Fibroblast of lung (primary cell): Measurements from ENCODE around the gene PRODH2.

Source experiments
- EZH2 ChIP-seq: IDR thresholded peaks from 2 replicates; pipeline ENCODE4 v1.5.1; 2012; ENCODE audit warnings: low read length, control low read depth, mild to moderate bottlenecking; ENCODE audit errors: missing control alignments
- TF ChIP-seq, protein P1 (sequence below), 2 donors: IDR thresholded peaks in 1 of 2; conservative IDR thresholded peaks in 1 of 2; 1 replicate in 1 of 2; 2 replicates in 1 of 2; pipeline ENCODE4 v1.5.1; 2011 to 2012; ENCODE audit warnings: low read length in 2 of 2, control low read depth in 1 of 2, inconsistent platforms in 1 of 2, low read depth in 1 of 2, mild to moderate bottlenecking in 1 of 2

DNA sequence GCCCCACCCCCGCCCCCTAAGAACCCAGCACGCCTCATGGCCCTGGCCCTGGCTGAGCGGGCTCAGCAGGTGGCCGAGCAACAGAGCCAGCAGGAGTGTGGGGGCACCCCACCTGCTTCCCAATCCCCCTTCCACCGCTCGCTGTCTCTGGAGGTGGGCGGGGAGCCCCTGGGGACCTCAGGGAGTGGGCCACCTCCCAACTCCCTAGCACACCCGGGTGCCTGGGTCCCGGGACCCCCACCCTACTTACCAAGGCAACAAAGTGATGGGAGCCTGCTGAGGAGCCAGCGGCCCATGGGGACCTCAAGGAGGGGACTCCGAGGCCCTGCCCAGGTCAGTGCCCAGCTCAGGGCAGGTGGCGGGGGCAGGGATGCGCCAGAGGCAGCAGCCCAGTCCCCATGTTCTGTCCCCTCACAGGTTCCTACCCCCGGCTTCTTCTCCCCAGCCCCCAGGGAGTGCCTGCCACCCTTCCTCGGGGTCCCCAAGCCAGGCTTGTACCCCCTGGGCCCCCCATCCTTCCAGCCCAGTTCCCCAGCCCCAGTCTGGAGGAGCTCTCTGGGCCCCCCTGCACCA is 25.3 kb downstream of the PRODH2 start:
- TF ChIP-seq, protein P1, sequence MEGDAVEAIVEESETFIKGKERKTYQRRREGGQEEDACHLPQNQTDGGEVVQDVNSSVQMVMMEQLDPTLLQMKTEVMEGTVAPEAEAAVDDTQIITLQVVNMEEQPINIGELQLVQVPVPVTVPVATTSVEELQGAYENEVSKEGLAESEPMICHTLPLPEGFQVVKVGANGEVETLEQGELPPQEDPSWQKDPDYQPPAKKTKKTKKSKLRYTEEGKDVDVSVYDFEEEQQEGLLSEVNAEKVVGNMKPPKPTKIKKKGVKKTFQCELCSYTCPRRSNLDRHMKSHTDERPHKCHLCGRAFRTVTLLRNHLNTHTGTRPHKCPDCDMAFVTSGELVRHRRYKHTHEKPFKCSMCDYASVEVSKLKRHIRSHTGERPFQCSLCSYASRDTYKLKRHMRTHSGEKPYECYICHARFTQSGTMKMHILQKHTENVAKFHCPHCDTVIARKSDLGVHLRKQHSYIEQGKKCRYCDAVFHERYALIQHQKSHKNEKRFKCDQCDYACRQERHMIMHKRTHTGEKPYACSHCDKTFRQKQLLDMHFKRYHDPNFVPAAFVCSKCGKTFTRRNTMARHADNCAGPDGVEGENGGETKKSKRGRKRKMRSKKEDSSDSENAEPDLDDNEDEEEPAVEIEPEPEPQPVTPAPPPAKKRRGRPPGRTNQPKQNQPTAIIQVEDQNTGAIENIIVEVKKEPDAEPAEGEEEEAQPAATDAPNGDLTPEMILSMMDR (conservative IDR thresholded peaks at IDR 0.05 in 1 of 2, IDR thresholded peaks at IDR 0.05 in 1 of 2; ENCODE audit: low read depth in 1 of 2, low read length in 2 of 2), result no peak
- TF ChIP-seq EZH2, result no peak
